LNCaP clone FGC (cell line): ENCODE measurements around the gene SSX5.
"Not testable (repeated sequence)": the region's sequence is repeated elsewhere in the genome, so short reads cannot be mapped to it uniquely, and the experiment has no call there.

Experiments used
- DNase-seq: peaks from one replicate; pipeline ENCODE4 v3.0.0-alpha.2; 2011; ENCODE audit warnings: low read depth
- H3K4me3 ChIP-seq: 2 replicates; pipeline ENCODE4 v1.5.1; 2011; ENCODE audit warnings: mild to moderate bottlenecking, low read depth, low read length, control low read depth
- CTCF ChIP-seq: IDR thresholded peaks from 2 replicates; pipeline ENCODE4 v1.5.1; 2012; ENCODE audit warnings: mild to moderate bottlenecking; ENCODE audit not compliant: control insufficient read depth, insufficient read depth; ENCODE audit errors: extremely low read depth

SSX5 gene

DNA sequence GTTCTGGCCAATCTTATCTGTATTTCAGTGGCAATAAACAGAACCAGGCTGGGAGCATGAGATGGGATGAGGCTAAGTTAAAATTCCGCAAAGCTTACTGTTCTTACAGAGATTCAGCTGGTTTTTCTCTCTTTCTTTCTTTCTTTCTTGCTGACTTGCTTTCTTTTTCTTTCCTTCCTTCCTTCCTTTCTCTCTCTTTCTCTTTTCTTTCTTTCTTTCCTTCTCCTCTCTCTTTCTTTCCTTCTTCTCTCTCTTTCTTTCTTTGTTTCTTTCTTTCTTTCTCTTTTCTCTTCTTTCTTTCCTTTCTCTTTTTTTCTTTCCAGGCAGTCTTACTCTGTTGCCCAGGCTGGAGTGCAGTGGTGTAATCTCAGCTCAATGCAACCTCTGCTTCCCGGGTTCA, 41.8 kb downstream of the SSX5 start:
- no peak for TF ChIP-seq CTCF
- H3K4me3 ChIP-seq, result no peak overlapping the region
- no peak for DNase-seq

DNA sequence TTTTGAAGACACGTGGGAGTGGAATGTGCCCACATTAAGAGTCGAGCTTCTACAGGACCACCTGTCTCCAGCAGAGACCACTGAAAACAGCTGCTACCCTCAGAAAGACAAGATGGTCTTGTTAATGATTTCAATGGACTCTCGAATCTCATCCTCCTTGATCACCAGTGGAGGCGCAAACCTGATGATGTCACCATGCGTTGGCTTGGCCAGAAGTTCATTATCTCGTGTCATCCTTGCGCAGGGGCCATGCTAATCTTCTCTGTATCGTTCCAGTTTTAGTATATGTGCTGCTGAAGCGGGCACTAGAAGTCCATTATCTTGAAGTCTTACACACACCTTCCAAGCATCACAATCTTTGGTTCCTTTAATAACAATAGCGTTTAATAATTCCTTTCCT, 42.8 kb downstream of the SSX5 start:
- H3K4me3 ChIP-seq, result no peak overlapping the region
- TF ChIP-seq CTCF, result no peak
- DNase-seq, result no peak

- not testable (repeated sequence) for H3K4me3 ChIP-seq, DNase-seq
Observed at GRCh38 chrX:48142697-48143096, 53.9 kb downstream of the SSX5 start.

DNA sequence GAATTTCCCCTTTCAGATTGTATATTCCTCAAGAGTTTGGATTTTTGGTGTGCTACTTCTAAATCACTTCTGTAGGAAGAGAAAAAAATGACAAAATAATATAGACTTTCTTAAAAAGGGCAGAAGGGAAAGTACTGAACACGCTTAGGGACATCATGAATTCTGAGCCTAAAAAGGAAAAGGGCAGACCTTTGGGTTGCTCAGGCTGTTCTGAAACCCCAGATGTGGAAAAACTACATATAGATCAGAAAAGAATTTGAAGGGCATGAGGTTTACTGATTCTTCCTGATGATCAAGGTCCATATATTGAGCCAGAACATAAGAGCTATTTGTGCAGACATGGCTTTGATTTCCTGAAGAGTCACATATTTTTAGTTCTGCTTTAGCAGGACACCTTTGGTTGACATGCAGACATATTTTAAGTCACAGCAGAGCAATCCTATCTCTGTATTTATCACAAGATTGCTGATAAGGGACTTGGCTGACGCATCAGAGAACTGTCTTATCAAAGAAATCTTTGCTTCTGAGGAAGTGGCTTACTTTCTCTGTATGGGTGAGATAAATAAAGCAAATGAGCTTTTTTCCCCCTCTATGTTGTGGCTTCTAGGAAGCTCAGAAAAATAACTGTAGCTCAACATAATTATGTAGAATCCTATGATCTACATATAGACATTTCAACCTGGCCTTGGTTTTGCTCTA, 54.6 kb downstream of the SSX5 start:
- not testable (repeated sequence) for H3K4me3 ChIP-seq, DNase-seq

DNA sequence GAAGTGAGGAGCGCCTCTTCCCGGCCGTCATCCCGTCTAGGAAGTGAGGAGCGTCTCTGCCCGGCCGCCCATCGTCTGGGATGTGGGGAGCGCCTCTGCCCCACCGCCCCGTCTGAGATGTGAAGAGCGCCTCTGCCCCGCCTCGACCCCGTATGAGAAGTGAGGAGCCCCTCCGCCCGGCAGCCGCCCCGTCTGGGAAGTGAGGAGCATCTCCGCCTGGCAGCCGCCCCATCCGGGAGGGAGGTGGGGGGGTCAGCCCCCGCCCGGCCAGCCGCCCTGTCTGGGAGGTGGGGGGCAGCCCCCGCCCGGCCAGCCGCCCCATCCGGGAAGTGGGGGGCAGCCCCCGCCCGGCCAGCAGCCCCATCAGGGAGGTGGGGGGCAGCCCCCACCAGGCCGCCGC, 57.5 kb downstream of the SSX5 start:
- not testable (repeated sequence) for H3K4me3 ChIP-seq, DNase-seq
